ENCODE results near the gene CSNK1A1.
"Not testable (repeated sequence)": the region's sequence is repeated elsewhere in the genome, so short reads cannot be mapped to it uniquely, and the experiment has no call there.

The CSNK1A1 gene

GRCh38 chr5:149518620-149519019 lies 32.6 kb downstream of the CSNK1A1 start:
- no peak overlapping the region for H3K4me3 ChIP-seq (ENCODE audit: low read depth, low read length)
- no peak for TF ChIP-seq CTCF (IDR thresholded peaks at IDR 0.05; ENCODE audit: low read depth, low read length)

- no peak overlapping the region for H3K4me3 ChIP-seq (ENCODE audit: low read depth, low read length)
- TF ChIP-seq CTCF (IDR thresholded peaks at IDR 0.05; ENCODE audit: low read depth, low read length) = no peak
Measured at GRCh38 chr5:149517461-149518122, 33.6 kb downstream of the CSNK1A1 start.

DNA sequence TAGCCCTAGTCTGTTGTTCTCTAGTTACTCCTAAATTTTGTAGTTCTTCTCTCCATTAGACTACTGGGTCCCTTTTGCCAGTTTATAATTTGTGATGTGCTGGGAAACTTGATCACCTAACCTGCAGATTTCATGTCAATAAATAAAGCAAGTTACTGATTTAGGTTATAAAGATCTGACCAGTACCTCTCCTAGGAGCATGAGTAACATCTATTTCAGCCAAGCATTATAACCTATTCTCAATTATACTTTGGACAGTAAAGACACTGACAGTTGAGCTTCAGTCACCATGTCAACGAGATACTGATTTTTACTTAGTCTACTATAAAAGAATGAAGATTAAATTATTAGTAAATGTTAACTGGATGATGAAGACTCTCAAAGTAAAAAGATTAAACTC lies 36.7 kb downstream of the CSNK1A1 start:
- no peak for TF ChIP-seq CTCF (IDR thresholded peaks at IDR 0.05; ENCODE audit: low read depth, low read length)
- no peak overlapping the region for H3K4me3 ChIP-seq (ENCODE audit: low read depth, low read length)

GRCh38 chr5:149513372-149513947 lies 37.8 kb downstream of the CSNK1A1 start:
- not testable (repeated sequence) for H3K4me3 ChIP-seq (ENCODE audit: low read depth, low read length)

DNA sequence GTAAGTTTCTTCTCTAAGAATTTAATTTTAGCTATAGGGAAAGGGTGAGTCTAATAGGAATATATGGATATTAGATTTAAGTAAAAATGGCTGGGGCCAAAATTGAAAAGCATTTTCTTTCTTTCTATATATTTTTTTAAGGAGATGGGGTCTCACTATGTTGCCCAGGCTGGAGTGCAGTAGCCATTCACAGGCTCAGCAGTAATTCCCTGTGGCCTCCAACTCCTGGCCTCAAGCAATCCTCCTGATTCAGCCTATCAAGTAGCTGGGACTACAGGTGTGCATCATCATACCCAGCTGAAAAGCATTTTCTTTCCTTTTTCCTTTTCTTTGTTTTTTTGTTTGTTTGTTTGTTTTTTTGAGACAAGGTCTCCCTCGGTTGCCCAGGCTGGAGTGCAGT lies 41.1 kb downstream of the CSNK1A1 start:
- no peak for TF ChIP-seq CTCF (IDR thresholded peaks at IDR 0.05; ENCODE audit: low read depth, low read length)

GRCh38 chr5:149504677-149505076 lies 46.6 kb downstream of the CSNK1A1 start:
- no peak overlapping the region for H3K4me3 ChIP-seq (ENCODE audit: low read depth, low read length)
- no peak for TF ChIP-seq CTCF (IDR thresholded peaks at IDR 0.05; ENCODE audit: low read depth, low read length)

More for the DNA sequence above, 41.1 kb downstream of the CSNK1A1 start:
- H3K4me3 ChIP-seq (ENCODE audit: low read depth, low read length) = no peak overlapping the region

- H3K4me3 ChIP-seq (ENCODE audit: low read depth, low read length) = no peak overlapping the region
- TF ChIP-seq CTCF (IDR thresholded peaks at IDR 0.05; ENCODE audit: low read depth, low read length) = no peak
Measured at GRCh38 chr5:149503006-149503405, 48.2 kb downstream of the CSNK1A1 start.

Data from WI38 (cell line).